Measurements from ENCODE around the gene CST1.

Gene CST1

GRCh38 chr20:23700931-23701330, 49.8 kb downstream of the CST1 start:
- no peak for DNase-seq

- no peak for DNase-seq
These were observed 52.8 kb downstream of the CST1 start for GRCh38 chr20:23697947-23698346.
